ENCODE data around the gene SMIM24.

DNA sequence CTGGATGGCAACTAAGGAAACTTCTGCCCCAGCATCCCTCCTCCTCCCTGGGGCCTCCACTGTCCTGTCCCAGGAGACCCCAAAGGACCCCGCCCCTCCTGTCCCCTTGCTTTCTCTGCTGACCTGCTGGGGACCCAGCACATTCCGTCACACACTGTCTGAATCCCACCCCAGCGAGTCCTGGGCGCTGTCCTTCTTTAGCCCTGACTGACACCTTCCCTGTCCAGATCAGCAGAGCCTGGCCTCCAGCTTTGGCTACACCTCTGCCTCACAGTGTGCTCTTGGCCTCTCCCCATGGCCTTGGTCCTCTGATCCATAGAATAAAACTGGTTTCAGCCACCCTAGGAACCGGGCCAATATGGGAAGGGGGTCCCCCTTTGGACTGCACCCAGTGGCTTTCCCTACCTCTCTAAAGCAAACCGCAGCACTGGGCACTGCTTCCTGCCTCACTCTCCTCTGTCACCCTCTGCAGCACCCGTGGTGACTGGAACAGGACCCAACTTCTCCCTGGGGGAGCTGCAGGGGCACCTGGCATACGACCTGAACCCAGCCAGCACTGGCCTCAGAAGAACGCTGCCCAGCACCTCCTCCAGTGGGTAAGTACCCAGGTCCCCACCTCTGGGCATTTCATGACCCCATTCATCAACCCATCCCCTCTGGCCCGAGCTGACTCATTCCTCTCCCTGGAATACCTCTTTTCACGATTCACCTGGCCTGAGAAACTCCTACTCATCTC, 46.4 kb downstream of the SMIM24 start:
- TF ChIP-seq, protein P1, sequence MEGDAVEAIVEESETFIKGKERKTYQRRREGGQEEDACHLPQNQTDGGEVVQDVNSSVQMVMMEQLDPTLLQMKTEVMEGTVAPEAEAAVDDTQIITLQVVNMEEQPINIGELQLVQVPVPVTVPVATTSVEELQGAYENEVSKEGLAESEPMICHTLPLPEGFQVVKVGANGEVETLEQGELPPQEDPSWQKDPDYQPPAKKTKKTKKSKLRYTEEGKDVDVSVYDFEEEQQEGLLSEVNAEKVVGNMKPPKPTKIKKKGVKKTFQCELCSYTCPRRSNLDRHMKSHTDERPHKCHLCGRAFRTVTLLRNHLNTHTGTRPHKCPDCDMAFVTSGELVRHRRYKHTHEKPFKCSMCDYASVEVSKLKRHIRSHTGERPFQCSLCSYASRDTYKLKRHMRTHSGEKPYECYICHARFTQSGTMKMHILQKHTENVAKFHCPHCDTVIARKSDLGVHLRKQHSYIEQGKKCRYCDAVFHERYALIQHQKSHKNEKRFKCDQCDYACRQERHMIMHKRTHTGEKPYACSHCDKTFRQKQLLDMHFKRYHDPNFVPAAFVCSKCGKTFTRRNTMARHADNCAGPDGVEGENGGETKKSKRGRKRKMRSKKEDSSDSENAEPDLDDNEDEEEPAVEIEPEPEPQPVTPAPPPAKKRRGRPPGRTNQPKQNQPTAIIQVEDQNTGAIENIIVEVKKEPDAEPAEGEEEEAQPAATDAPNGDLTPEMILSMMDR (IDR thresholded peaks at IDR 0.05 in 4 of 5, conservative IDR thresholded peaks at IDR 0.05 in 1 of 5) = no peak
- no peak for TF ChIP-seq POLR2A (IDR thresholded peaks at IDR 0.05)

Data from gastrocnemius medialis (tissue), 4 donors.